GM18511 (cell line): ENCODE measurements around the gene ELANE.

Experiments used
- ATAC-seq: cut with Tn5 transposase; IDR thresholded peaks from one replicate; pipeline ENCODE4 v1.9.1; 2021; ENCODE audit warnings: mild to moderate bottlenecking, moderate library complexity; ENCODE audit not compliant: unreplicated experiment

Gene ELANE

GRCh38 chr19:852136-853013, at the start of gene ELANE:
TSS of gene ELANE (plus strand) at chr19:852303. CDS start at chr19:852329, 26 bp downstream.
- ATAC-seq, result no peak

DNA sequence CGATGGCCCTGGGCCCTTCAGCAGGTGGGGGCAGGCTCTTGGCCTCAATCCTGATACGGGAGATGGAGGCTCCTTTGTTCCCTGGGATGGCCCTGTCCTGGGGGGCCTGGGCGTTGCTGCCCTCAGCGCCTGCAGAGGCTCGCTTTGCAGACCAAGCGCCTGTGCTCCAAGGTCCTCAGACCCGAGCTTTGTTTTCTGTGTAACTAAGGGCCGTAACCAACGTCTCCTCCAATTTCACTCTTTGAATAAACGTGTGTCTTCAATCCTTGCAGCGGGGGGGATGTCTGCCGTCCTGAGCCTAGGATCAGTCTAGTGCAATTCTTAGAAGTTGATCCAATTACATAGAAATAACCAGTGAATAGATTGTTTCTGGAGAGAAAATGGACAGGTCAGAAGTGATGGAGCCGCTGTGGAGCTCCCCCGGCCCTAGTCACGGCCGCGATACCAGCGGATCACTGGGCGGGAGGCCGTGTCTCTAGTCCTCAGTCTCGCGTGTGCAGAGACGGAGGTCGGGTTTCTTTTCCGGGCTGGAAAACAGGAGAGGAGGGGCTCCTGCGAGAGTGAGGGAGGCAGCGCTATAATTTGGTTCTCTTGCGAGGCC, 49.5 kb upstream of the ELANE start:
- no peak for ATAC-seq

- ATAC-seq, result no peak
Observed at GRCh38 chr19:803099-803561, 49.0 kb upstream of the ELANE start.

GRCh38 chr19:803686-804418, 48.3 kb upstream of the ELANE start:
- ATAC-seq, result no peak

GRCh38 chr19:804419-805165, 47.5 kb upstream of the ELANE start:
- ATAC-seq, result no peak

DNA sequence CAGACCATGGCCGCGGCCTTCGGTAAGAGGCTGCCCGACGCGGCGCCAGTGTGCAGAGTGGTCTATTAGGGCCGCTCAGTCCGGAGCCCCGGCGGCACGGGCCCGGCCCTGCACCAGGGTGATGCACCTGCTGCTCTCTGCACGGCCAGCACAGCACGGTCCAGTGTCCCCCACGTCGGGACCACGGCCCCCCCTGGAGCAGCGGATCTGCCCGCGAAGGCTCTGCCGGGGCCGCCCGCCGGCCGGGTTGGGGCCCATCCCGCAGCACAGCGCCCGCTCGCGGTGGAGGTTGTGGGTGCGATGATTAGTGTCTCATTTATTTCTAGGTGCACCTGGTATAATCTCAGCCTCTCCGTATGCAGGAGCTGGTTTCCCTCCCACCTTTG, 46.9 kb upstream of the ELANE start:
- ATAC-seq, result no peak

DNA sequence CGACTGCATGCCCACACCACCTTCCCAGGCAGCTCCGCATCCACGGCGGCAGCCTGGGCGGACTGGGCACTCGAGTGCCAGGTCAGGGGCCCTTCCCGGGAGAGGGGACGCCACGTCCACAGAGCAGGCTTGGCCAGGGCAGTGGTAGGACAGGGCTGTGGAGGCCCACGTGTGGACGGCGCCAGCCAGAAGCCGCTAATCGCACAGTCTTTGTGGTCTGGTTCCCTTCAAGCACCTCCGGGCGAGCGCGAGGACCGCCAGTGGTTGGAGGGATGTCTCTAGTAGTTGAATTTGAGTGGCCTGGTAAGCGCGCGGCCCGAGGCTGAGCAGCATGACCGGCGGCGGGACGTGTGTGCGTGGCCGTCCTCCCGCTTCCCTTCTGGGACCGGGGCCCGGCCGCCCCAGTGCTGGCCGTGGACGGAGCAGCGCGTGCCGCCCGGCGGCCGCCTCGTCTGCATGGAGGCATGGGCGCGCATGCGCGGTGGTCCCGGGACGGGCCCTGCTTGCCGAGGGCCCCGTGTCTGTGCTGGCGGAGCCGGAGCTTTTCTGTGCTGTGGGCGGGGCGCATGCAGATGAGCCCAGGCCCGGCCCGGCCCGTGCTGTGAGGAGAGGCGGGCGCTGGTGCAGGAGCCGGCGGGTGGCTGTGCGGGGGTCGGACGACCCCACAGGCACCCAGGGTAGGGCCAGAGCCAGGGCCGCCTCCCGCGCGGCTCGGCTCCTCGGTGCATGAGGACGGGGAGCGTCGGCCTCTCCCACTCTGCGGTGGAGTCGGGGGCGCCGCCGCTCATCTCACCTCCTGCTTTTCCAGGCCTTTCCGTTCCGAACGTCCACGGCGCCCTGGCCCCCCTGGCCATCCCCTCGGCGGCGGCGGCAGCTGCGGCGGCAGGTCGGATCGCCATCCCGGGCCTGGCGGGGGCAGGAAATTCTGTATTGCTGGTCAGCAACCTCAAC, 46.2 kb upstream of the ELANE start:
- no peak for ATAC-seq

- ATAC-seq, result no peak
Observed at GRCh38 chr19:806815-807421, 45.2 kb upstream of the ELANE start.

DNA sequence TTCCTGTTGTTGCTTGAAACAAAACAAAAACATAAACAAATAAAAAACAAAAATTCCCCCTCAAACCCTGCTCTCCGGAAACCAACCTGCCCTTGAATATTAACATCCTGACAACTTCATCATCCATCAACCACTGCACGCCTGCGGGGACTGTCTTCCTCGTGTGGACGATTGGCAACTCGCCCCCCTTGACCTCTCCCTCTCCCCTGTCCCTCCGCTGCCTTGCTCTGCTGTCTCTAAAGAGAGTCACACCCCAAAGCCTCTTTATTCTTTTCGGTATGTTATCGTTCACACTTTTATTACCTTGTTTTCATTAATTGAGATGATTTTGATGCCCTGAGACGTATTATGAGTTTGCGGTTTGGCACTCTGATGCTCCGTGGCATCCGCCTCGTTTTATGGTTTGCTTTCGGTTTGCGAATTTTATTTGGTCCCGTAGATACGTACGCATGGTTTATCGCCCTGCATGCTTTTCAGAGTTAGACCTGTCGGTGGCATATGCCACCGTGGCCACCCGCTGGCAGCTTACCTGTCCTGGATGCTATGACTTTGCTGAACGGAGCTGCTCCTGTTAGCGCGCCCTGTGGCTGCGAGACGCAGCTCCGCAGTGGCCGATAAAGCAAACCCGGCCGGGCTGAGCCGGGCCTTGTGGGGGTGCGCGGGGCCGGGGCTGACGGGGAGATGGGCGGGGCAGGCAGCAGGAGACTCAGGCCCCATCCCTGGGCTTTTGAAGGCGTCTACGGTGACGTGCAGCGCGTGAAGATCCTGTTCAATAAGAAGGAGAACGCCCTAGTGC, 44.3 kb upstream of the ELANE start:
- ATAC-seq, result no peak

DNA sequence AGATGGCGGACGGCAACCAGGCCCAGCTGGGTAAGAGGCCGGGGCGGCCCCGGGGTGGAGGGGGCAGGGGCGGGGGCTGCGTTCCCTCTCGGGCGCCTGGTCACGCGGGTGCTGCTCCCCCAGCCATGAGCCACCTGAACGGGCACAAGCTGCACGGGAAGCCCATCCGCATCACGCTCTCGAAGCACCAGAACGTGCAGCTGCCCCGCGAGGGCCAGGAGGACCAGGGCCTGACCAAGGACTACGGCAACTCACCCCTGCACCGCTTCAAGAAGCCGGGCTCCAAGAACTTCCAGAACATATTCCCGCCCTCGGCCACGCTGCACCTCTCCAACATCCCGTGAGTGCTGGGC, 43.7 kb upstream of the ELANE start:
- ATAC-seq, result no peak

- ATAC-seq, result no peak
Observed at GRCh38 chr19:810077-810855, 41.8 kb upstream of the ELANE start.

DNA sequence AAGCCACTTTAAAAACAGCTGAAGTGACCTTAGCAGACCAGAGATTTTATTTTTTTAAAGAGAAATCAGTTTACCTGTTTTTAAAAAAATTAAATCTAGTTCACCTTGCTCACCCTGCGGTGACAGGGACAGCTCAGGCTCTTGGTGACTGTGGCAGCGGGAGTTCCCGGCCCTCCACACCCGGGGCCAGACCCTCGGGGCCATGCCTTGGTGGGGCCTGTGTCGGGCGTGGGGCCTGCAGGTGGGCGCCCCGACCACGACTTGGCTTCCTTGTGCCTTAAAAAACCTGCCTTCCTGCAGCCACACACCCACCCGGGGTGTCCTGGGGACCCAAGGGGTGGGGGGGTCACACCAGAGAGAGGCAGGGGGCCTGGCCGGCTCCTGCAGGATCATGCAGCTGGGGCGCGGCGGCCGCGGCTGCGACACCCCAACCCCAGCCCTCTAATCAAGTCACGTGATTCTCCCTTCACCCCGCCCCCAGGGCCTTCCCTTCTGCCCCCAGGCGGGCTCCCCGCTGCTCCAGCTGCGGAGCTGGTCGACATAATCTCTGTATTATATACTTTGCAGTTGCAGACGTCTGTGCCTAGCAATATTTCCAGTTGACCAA, 41.1 kb upstream of the ELANE start:
- ATAC-seq, result no peak

DNA sequence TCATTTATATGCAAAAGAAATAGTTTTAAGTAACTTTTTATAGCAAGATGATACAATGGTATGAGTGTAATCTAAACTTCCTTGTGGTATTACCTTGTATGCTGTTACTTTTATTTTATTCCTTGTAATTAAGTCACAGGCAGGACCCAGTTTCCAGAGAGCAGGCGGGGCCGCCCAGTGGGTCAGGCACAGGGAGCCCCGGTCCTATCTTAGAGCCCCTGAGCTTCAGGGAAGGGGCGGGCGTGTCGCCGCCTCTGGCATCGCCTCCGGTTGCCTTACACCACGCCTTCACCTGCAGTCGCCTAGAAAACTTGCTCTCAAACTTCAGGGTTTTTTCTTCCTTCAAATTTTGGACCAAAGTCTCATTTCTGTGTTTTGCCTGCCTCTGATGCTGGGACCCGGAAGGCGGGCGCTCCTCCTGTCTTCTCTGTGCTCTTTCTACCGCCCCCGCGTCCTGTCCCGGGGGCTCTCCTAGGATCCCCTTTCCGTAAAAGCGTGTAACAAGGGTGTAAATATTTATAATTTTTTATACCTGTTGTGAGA, 40.5 kb upstream of the ELANE start:
- no peak for ATAC-seq

DNA sequence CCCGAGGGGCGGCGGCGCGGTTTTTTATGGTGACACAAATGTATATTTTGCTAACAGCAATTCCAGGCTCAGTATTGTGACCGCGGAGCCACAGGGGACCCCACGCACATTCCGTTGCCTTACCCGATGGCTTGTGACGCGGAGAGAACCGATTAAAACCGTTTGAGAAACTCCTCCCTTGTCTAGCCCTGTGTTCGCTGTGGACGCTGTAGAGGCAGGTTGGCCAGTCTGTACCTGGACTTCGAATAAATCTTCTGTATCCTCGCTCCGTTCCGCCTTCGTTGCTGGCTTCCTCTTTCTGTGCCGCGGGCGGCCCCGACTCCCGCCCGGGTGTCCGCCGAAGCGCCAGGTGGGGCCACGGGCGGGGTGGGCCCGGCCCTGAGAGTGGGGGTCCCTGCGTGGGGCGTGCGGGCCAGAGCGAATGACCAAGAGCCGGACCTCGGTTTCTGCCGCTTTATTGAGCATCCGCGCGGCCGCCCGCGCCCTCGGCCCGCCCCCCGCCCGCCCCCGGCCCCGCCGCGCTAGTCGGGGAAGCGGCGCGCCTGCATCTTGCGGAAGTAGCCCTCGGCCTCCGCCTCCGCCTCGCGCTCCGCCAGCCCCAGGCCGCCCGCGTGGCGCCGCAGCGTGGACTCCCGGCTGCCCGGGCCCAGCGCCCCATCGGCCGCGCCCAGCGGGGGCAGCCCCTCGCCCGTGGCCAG, 39.9 kb upstream of the ELANE start:
- ATAC-seq, result no peak

- ATAC-seq, result no peak
Observed at GRCh38 chr19:812747-813218, 39.3 kb upstream of the ELANE start.
